Mesenchymal stem cell (in vitro differentiated cells and primary cell): ENCODE results near the gene HEY2.

ENCODE experiments used
- DNase-seq: peaks from one replicate; pipeline ENCODE4 v3.0.0-alpha.2; 2013
- H2AFZ ChIP-seq: one replicate; pipeline ENCODE4 v1.6.1; 2013; ENCODE audit warnings: low read depth, mild to moderate bottlenecking, control low read depth, inconsistent platforms, low read length, moderate library complexity
- H2AK5ac ChIP-seq: 2 replicates; pipeline ENCODE4 v1.6.1; 2013; ENCODE audit warnings: low read length, moderate library complexity, mild to moderate bottlenecking, inconsistent platforms; ENCODE audit not compliant: severe bottlenecking
- H2BK120ac ChIP-seq: one replicate; pipeline ENCODE4 v1.6.1; 2013; ENCODE audit warnings: low read depth, mild to moderate bottlenecking, inconsistent platforms, low read length, moderate library complexity
- H2BK12ac ChIP-seq, 2 experiments: one replicate each; pipeline ENCODE4 v1.6.1; 2013; ENCODE audit warnings: inconsistent platforms in 2 of 2, low read length in 2 of 2, mild to moderate bottlenecking in 2 of 2, moderate library complexity in 2 of 2, control low read depth in 1 of 2
- H2BK15ac ChIP-seq: one replicate; pipeline ENCODE4 v1.6.1; 2013; ENCODE audit warnings: mild to moderate bottlenecking, low read depth, inconsistent platforms; ENCODE audit not compliant: poor library complexity, severe bottlenecking
- H2BK5ac ChIP-seq: 2 replicates; pipeline ENCODE4 v1.6.1; 2013; ENCODE audit warnings: low read depth, mild to moderate bottlenecking, low read length, control low read depth, inconsistent platforms; ENCODE audit not compliant: poor library complexity, severe bottlenecking
- H3K14ac ChIP-seq, 2 experiments: one replicate each; pipeline ENCODE4 v1.6.1; 2013; ENCODE audit warnings: inconsistent platforms in 2 of 2, low read length in 2 of 2, control low read depth in 1 of 2, mild to moderate bottlenecking in 1 of 2, moderate library complexity in 1 of 2
- H3K18ac ChIP-seq, 2 experiments: one replicate each; pipeline ENCODE4 v1.6.1; 2013; ENCODE audit warnings: inconsistent platforms in 2 of 2, low read length in 2 of 2, control low read depth in 1 of 2, low read depth in 1 of 2, mild to moderate bottlenecking in 1 of 2
- H3K23ac ChIP-seq, 2 experiments: one replicate each; pipeline ENCODE4 v1.6.1; 2013; ENCODE audit warnings: inconsistent platforms in 2 of 2, low read length in 2 of 2, mild to moderate bottlenecking in 2 of 2, moderate library complexity in 2 of 2, control low read depth in 1 of 2
- H3K27ac ChIP-seq: 2 replicates; pipeline ENCODE4 v1.5.1; 2013; ENCODE audit warnings: mild to moderate bottlenecking, moderate library complexity, low read length, control low read depth, inconsistent platforms; ENCODE audit not compliant: poor library complexity, severe bottlenecking
- H3K27me3 ChIP-seq, 2 experiments: 2 replicates each; pipeline versions ENCODE4 v1.6.1 to v1.7.0; 2013; ENCODE audit warnings: low read length in 2 of 2, mild to moderate bottlenecking in 2 of 2, moderate library complexity in 2 of 2, control low read depth in 1 of 2, inconsistent platforms in 1 of 2; ENCODE audit not compliant: control insufficient read depth in 1 of 2, insufficient read depth in 1 of 2
- H3K36me3 ChIP-seq, 2 experiments: 2 replicates each; pipeline versions ENCODE4 v1.6.1 to v1.7.0; 2013; ENCODE audit warnings: low read length in 2 of 2, control low read depth in 1 of 2, inconsistent platforms in 1 of 2, low read depth in 1 of 2, mild to moderate bottlenecking in 1 of 2; ENCODE audit not compliant: insufficient read depth in 2 of 2, control insufficient read depth in 1 of 2
- H3K4ac ChIP-seq, 2 experiments: one replicate each; pipeline ENCODE4 v1.6.1; 2013; ENCODE audit warnings: inconsistent platforms in 2 of 2, low read length in 2 of 2, mild to moderate bottlenecking in 2 of 2, moderate library complexity in 2 of 2, control low read depth in 1 of 2, low read depth in 1 of 2
- H3K4me1 ChIP-seq: 2 replicates; pipeline ENCODE4 v1.6.1; 2013; ENCODE audit warnings: low read depth, low read length, control low read depth; ENCODE audit not compliant: control insufficient read depth, insufficient read depth
- H3K4me2 ChIP-seq: 2 replicates; pipeline ENCODE4 v1.6.1; 2013; ENCODE audit warnings: low read length, mild to moderate bottlenecking, inconsistent platforms; ENCODE audit not compliant: poor library complexity, severe bottlenecking
- H3K4me3 ChIP-seq, 2 experiments: 2 replicates each; pipeline versions ENCODE4 v1.5.1 to v1.7.0; 2013; ENCODE audit warnings: low read length in 2 of 2, mild to moderate bottlenecking in 2 of 2, control low read depth in 1 of 2, low read depth in 1 of 2; ENCODE audit not compliant: insufficient read depth in 1 of 2
- H3K79me1 ChIP-seq: replicated peaks from 2 replicates; pipeline ENCODE4 v1.6.1; 2013; ENCODE audit warnings: mild to moderate bottlenecking, control low read depth, low read length, inconsistent platforms; ENCODE audit not compliant: poor library complexity, severe bottlenecking
- H3K9ac ChIP-seq: 2 replicates; pipeline ENCODE4 v1.7.0; 2013; ENCODE audit warnings: mild to moderate bottlenecking, low read length, moderate library complexity
- H3K9me3 ChIP-seq: 2 replicates; pipeline ENCODE4 v1.7.0; 2013; ENCODE audit warnings: mild to moderate bottlenecking, low read length; ENCODE audit not compliant: control insufficient read depth
- H4K8ac ChIP-seq: one replicate; pipeline ENCODE4 v1.6.1; 2013; ENCODE audit warnings: inconsistent platforms, mild to moderate bottlenecking, low read length, moderate library complexity
- H4K91ac ChIP-seq: one replicate; pipeline ENCODE4 v1.6.1; 2013; ENCODE audit warnings: mild to moderate bottlenecking, low read length, inconsistent platforms
- WGBS: methylation state at CpG from one replicate; pipeline ENCODE4 v1.1.7; 2013; ENCODE audit warnings: mixed read lengths; 5-methylcytosine and 5-hydroxymethylcytosine counted together

HEY2 gene

DNA sequence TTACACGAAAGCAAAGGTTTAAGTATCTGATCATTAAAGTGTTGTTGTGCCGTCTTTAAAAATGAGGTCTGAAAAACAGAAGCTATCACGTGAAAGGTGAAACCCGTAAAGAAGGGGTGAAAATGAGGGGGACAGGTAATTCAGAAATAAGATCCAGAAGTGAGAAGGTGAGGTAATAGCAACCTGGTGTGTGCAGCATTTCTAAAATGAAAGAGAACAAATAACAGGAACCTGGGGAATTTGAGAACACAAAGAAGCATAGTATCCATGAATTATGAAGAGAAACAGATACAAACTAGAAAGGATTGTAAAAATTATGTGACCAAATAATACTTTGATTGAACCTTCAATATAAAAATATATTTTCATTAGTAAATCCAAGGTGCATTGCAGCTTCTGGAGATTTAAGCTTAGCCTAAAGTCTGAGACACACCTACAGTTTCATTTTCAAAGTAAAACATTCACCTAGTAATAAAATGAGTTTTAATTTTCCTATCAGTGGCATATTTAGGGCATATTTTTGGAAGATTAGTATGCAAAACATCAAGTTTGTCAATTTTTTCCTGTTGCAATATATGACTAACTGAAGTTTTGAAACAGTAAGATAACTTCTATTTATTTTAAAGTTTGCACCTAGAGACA lies 1.4 kb downstream of the HEY2 start:
- Histone ChIP-seq H2AK5ac (no peak overlapping the region), H2BK15ac (no peak overlapping the region), H2AFZ (no peak overlapping the region), H3K9me3 (no peaks in the 10 kb centered on the region), H3K4ac (no peak overlapping the region), H3K27ac (no peak overlapping the region), H3K4me2 (no peak overlapping the region), H2BK120ac (no peak overlapping the region), H2BK12ac (no peak overlapping the region), H3K79me1 (no peaks in the 10 kb centered on the region), H4K8ac (no peak overlapping the region), H3K23ac (no peak overlapping the region), H3K4me3 (no peak overlapping the region), H2BK5ac (no peak overlapping the region), H3K27me3 (peaks cover 5 to 53% of the 10 kb centered on the region in 2 experiments), H3K18ac (no peak overlapping the region), H4K91ac (no peak overlapping the region), H3K9ac (no peak overlapping the region), H3K36me3 (no peaks in the 10 kb centered on the region), H3K14ac (no peak overlapping the region), H3K4me1 (peaks cover 22% of the 10 kb centered on the region)
- 32% methylated on average over 4 of the region's 4 CpGs for WGBS
- DNase-seq = no peak

DNA sequence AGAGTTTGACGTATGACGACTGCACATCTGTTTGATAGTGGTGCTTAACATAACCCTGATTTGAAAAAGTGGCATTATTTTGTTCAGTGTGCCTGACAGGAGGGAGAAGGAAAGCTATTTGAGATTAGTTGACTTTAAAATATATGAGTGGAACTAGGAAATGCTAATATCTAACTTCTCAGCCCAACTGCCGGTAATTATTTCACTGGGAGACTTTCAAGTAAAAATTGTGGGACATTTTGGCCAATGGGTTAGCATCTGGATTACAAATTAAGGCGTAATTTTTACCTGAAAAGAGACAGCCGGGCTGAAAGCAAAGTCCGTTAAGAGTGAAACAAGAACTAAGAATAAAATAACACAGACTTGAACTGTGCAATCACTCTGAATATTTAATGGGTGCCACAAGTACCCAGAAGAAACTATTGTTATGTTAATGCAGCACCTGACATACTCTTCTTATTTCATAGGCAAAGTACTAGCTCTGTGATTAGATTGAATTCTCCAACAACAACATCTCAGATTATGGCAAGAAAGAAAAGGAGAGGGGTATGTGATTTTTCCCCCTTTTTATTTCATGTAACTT lies 2.0 kb downstream of the HEY2 start:
- Histone ChIP-seq H3K4ac (no peak overlapping the region), H2BK120ac (no peak overlapping the region), H3K4me2 (no peak overlapping the region), H2AFZ (no peak overlapping the region), H3K9ac (no peak overlapping the region), H3K27ac (no peak overlapping the region), H4K91ac (no peak overlapping the region), H2AK5ac (no peak overlapping the region), H2BK12ac (no peak overlapping the region), H3K4me3 (no peak overlapping the region), H4K8ac (no peak overlapping the region), H3K27me3 (peaks cover 5 to 47% of the 10 kb centered on the region in 2 experiments), H3K36me3 (no peaks in the 10 kb centered on the region), H3K4me1 (peaks cover 22% of the 10 kb centered on the region), H2BK5ac (no peak overlapping the region), H3K14ac (no peak overlapping the region), H3K79me1 (no peaks in the 10 kb centered on the region), H2BK15ac (no peak overlapping the region), H3K18ac (no peak overlapping the region), H3K23ac (no peak overlapping the region), H3K9me3 (no peaks in the 10 kb centered on the region)
- WGBS = 88% methylated on average over 4 of the region's 6 CpGs
- no peak for DNase-seq

DNA sequence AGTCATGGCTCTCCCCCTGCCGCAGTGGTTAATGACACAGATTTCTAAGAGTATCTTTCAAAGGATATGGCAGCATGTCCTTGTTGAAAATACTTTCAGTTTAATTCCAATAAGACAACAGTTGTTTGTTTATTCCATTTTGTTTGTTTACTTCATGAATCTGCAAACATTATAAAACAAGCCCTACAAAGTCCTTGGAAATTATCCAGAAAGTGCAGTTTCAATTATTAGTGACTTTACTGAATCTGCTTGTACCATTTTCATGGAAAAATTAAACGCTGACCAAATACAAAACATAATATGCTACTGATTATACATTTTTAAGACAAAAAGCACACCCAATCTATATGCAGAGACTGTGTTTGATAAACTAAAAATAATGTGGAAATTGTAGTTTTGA lies 3.3 kb downstream of the HEY2 start:
- no peak overlapping the region for H4K91ac ChIP-seq
- no peak for DNase-seq
- H3K18ac ChIP-seq = no peak overlapping the region
- no peak overlapping the region for H3K27ac ChIP-seq
- H3K4me1 ChIP-seq = peaks cover 18% of the 10 kb centered on the region
- H3K4ac ChIP-seq = no peak overlapping the region
- H3K79me1 ChIP-seq = no peaks in the 10 kb centered on the region
- no peak overlapping the region for H2AFZ ChIP-seq
- H3K4me3 ChIP-seq = no peak overlapping the region
- H2BK15ac ChIP-seq = no peak overlapping the region
- no peak overlapping the region for H3K9ac ChIP-seq
- H2BK12ac ChIP-seq = no peak overlapping the region
- H4K8ac ChIP-seq = no peak overlapping the region
- H3K14ac ChIP-seq = no peak overlapping the region
- no peak overlapping the region for H2AK5ac ChIP-seq
- no peak overlapping the region for H3K4me2 ChIP-seq
- no peaks in the 10 kb centered on the region for H3K9me3 ChIP-seq
- 94% methylated on average over 2 of the region's 2 CpGs for WGBS
- H3K27me3 ChIP-seq = peaks cover 5 to 40% of the 10 kb centered on the region in 2 experiments
- H2BK5ac ChIP-seq = no peak overlapping the region
- H2BK120ac ChIP-seq = no peak overlapping the region
- no peak overlapping the region for H3K23ac ChIP-seq
- no peaks in the 10 kb centered on the region for H3K36me3 ChIP-seq

DNA sequence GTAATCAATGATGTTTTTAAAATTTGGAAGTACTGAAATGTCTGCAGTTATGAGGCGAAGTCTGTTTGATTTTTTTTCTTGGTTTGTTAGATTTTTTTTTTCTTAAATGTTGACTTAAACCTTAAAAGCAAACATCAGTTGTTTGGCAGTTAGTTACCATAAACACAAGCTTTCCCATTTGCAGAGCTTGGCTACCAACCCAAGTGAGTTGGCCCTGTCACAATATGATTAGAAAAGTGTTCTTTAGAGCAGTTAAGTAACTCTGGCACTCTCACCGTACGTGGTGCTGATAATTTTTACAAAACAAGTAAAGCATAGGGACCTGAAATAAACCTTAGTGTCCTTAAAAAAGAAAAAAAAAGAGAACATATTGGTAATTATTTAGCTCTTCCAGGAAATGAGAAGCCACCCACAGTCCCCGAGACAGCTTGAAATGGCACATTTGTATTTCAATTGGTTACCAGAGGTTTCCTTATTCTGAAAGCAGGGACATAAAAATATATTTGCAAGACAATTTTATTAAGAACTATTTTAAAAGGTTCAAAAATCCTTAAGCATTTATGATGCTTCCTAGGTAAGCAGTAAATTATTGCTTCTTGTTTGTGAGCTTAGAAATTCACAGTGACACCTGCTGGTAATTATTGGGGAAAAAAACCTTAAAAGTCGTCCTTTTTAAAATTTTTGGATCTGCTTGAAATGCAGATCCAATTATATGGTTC lies 3.9 kb downstream of the HEY2 start:
- Histone ChIP-seq H4K91ac (no peak overlapping the region), H2AFZ (no peak overlapping the region), H2AK5ac (no peak overlapping the region), H3K36me3 (no peaks in the 10 kb centered on the region), H3K4me3 (no peak overlapping the region), H3K18ac (no peak overlapping the region), H3K9ac (no peak overlapping the region), H3K4me2 (no peak overlapping the region), H3K9me3 (no peaks in the 10 kb centered on the region), H3K27ac (no peak overlapping the region), H2BK5ac (no peak overlapping the region), H4K8ac (no peak overlapping the region), H2BK15ac (no peak overlapping the region), H3K23ac (no peak overlapping the region), H3K27me3 (peaks cover 5 to 34% of the 10 kb centered on the region in 2 experiments), H3K14ac (no peak overlapping the region), H3K79me1 (no peaks in the 10 kb centered on the region), H2BK12ac (no peak overlapping the region), H3K4me1 (peaks cover 12% of the 10 kb centered on the region), H3K4ac (no peak overlapping the region), H2BK120ac (no peak overlapping the region)
- peak; percentile 42 for DNase-seq
- 0% methylated on average over 1 of the region's 5 CpGs for WGBS
